A673 (cell line): ENCODE results near the gene EFHC1. TPM values are rescaled to one million over a fixed set of nuclear protein-coding genes. Genes with fewer than 3 reads are reported as not detected.

Experiments used
- BruUV-seq: library from RNA; stranded (reverse); fragments of 400-500 nt; replicated peaks from 2 replicates; lab custom pipeline; 2021; lab: Mats Ljungman, UMichigan
- CTCF ChIA-PET: fragments of 300-600 bp; sonication (Branson Sonifier 250); formaldehyde crosslinking; loops from one replicate; lab custom pipeline; 2022; ENCODE audit warnings: antibody characterized with exemption; lab: Charles Lee
- POLR2A ChIA-PET: fragments of 300-600 bp; sonication (Branson Sonifier 250); formaldehyde crosslinking; loops from one replicate; lab custom pipeline; 2022; ENCODE audit warnings: antibody characterized with exemption; ENCODE audit not compliant: low non-redundant PET; lab: Charles Lee
- DNase-seq: peaks from one replicate; pipeline ENCODE4 v3.0.0-alpha.2; 2015; ENCODE audit warnings: low spot score
- H3K27ac ChIP-seq: fragments of 200-600 bp; sonication (generic); 2 replicates; pipeline ENCODE4 v1.5.1; 2016; ENCODE audit warnings: mixed run types, low read depth, mild to moderate bottlenecking, mixed read lengths, antibody characterized with exemption, low read length; ENCODE audit not compliant: poor library complexity, severe bottlenecking
- H3K27me3 ChIP-seq: fragments of 200-600 bp; sonication (generic); replicated peaks from 2 replicates; pipeline ENCODE4 v1.6.1; 2017; ENCODE audit warnings: mixed run types, low read depth, mild to moderate bottlenecking, mixed read lengths, antibody characterized with exemption, low read length; ENCODE audit not compliant: insufficient read depth, poor library complexity
- H3K36me3 ChIP-seq: fragments of 200-600 bp; sonication (generic); 2 replicates; pipeline ENCODE4 v1.6.1; 2016; ENCODE audit warnings: mixed run types, mild to moderate bottlenecking, mixed read lengths, antibody characterized with exemption, low read length; ENCODE audit not compliant: insufficient read depth, poor library complexity, severe bottlenecking
- H3K4me1 ChIP-seq: fragments of 200-600 bp; sonication (generic); 2 replicates; pipeline ENCODE4 v1.6.1; 2017; ENCODE audit warnings: mixed run types, mild to moderate bottlenecking, mixed read lengths, antibody characterized with exemption, low read length; ENCODE audit not compliant: insufficient read depth, poor library complexity, severe bottlenecking
- H3K4me3 ChIP-seq: fragments of 200-600 bp; sonication (generic); 2 replicates; pipeline ENCODE4 v1.5.1; 2016; ENCODE audit warnings: low read depth, mixed run types, mild to moderate bottlenecking, mixed read lengths, low read length; ENCODE audit not compliant: poor library complexity, severe bottlenecking
- H3K9me3 ChIP-seq: fragments of 200-600 bp; sonication (generic); 2 replicates; pipeline ENCODE4 v1.6.1; 2016; ENCODE audit warnings: mixed run types, low read depth, mild to moderate bottlenecking, mixed read lengths, antibody characterized with exemption, low read length; ENCODE audit not compliant: poor library complexity, severe bottlenecking
- CTCF ChIP-seq: fragments of 300-800, 200-600 bp; sonication (generic); conservative IDR thresholded peaks from 2 replicates; pipeline ENCODE4 v1.5.1; 2017; ENCODE audit warnings: low read depth, mild to moderate bottlenecking, antibody characterized with exemption, low read length, moderate library complexity, mixed read lengths
- EZH2 ChIP-seq: fragments of 200-600 bp; sonication (generic); IDR thresholded peaks from 2 replicates; pipeline ENCODE4 v1.6.1; 2017; ENCODE audit warnings: borderline replicate concordance, low read depth, mild to moderate bottlenecking, mixed read lengths, antibody characterized with exemption, low read length; ENCODE audit not compliant: poor library complexity, severe bottlenecking
- intact Hi-C: fragments of 100-400 bp; cut with micrococcal nuclease; formaldehyde crosslinking; loops from one replicate; pipeline ENCODE4 v1.10.0; 2022; ENCODE audit not compliant: unreplicated experiment
- total RNA-seq: library from RNA; stranded (reverse); gene quantifications from 2 replicates; pipeline ENCODE4 v1.2.3, GENCODE V29; 2021

EFHC1 gene
- total RNA-seq, 1 experiment from 2014 or later: 16.9 TPM

DNA sequence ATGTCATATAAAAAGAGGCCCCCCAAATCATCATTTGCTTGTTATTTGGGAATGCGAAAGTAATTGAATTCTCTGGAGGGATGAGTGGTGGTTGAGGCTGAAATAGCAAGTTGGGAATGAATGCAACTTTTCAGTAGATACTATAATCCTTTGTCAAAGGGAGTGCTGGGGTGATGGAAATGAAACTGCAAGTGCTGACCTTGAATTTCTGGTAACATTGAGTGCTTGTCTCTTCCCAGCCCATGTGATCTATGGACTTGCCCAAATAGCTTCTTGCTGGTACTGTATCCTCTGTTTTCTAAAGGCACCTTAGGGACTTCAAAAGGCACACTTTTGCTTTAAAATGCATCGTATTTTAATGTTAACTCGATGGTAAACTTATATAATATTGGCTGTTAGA is 43.4 kb upstream of the EFHC1 start:
- CTCF ChIA-PET: no interaction called here
- DNase-seq: no peak
- no peak overlapping the region for H3K4me3 ChIP-seq
- H3K27me3 ChIP-seq: no peaks in the 10 kb centered on the region
- H3K9me3 ChIP-seq: no peaks in the 10 kb centered on the region
- no peak for TF ChIP-seq EZH2
- no peak for TF ChIP-seq CTCF
- H3K4me1 ChIP-seq: no peaks in the 10 kb centered on the region
- H3K36me3 ChIP-seq: no peaks in the 10 kb centered on the region
- POLR2A ChIA-PET: no interaction called here
- BruUV-seq: no TSS peak
- H3K27ac ChIP-seq: no peak overlapping the region
- intact Hi-C loops: no loop called here

DNA sequence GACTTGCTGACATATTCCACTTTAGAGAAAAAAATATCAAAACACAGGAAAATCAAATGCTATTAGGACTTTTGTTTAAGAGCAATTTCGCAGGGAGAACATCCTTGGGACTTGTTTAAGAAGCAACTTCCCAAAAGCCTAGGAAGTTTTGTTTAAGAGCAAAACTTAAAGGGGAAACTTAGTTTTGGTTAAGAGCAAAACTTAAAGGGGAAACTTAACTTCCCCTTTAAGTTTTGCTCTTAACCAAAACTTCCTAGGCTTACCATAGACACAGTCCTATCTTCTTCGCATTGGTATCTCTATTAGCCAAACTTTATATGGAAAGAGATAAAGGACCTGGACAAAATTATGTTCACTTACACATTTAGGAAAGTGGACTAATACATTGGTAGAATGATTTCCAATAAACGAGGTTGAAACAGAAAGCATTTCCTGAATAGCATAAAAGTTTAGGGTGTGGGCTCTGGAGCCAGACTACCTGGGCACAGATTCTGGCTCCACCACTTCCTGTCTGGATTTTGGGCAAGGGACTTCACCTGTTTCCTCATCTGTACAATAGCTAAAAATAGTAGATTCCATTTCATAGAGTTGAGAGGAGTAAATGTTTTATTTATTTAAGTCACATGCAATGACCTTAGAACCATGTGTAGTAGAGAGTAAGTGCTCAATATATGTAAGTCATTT is 42.5 kb upstream of the EFHC1 start:
- TF ChIP-seq EZH2: no peak
- no peak for TF ChIP-seq CTCF
- Histone ChIP-seq H3K4me3 (no peak overlapping the region), H3K27me3 (no peaks in the 10 kb centered on the region), H3K36me3 (no peaks in the 10 kb centered on the region), H3K27ac (no peak overlapping the region), H3K9me3 (no peaks in the 10 kb centered on the region), H3K4me1 (no peaks in the 10 kb centered on the region)
- CTCF ChIA-PET: no interaction called here
- intact Hi-C loops: no loop called here
- no peak for DNase-seq
- no TSS peak for BruUV-seq
- POLR2A ChIA-PET: no interaction called here

- Histone ChIP-seq H3K27me3 (no peaks in the 10 kb centered on the region), H3K4me1 (no peaks in the 10 kb centered on the region), H3K9me3 (no peaks in the 10 kb centered on the region), H3K27ac (no peak overlapping the region), H3K4me3 (no peak overlapping the region), H3K36me3 (no peaks in the 10 kb centered on the region)
- CTCF ChIA-PET: no interaction called here
- intact Hi-C loops: no loop called here
- POLR2A ChIA-PET: no interaction called here
- BruUV-seq: no TSS peak
- TF ChIP-seq CTCF: no peak
- TF ChIP-seq EZH2: no peak
- DNase-seq: no peak
Measured at GRCh38 chr6:52381249-52381648, 38.9 kb upstream of the EFHC1 start.
